GM12873 (cell line): ENCODE results near the gene SFXN5.

Source experiments
- CTCF ChIP-seq: IDR thresholded peaks from 2 replicates; pipeline ENCODE4 v1.5.1; 2012; ENCODE audit warnings: low read depth, mild to moderate bottlenecking, moderate library complexity, low read length, control low read depth; ENCODE audit not compliant: insufficient read depth; ENCODE audit errors: missing control alignments

The SFXN5 gene

GRCh38 chr2:72926368-72926767 lies 145.1 kb downstream of the SFXN5 start:
- no peak for TF ChIP-seq CTCF

- no peak for TF ChIP-seq CTCF
Measured at GRCh38 chr2:72925328-72925943, 146.1 kb downstream of the SFXN5 start.

GRCh38 chr2:72924353-72925240 lies 146.9 kb downstream of the SFXN5 start:
- no peak for TF ChIP-seq CTCF

- no peak for TF ChIP-seq CTCF
Measured at GRCh38 chr2:72923833-72924352, 147.6 kb downstream of the SFXN5 start.

GRCh38 chr2:72921853-72922252 lies 149.7 kb downstream of the SFXN5 start:
- TF ChIP-seq CTCF: no peak

GRCh38 chr2:72921088-72921851 lies 150.2 kb downstream of the SFXN5 start:
- no peak for TF ChIP-seq CTCF
